Transverse colon (tissue), 4 donors: ENCODE data around the gene APBB2. TPM values are rescaled to one million over a fixed set of nuclear protein-coding genes. Genes with fewer than 3 reads are reported as not detected.

ENCODE experiments used
- DNase-seq: peaks from one replicate; pipeline ENCODE4 v3.0.0-alpha.2; 2019
- H3K27ac ChIP-seq, 4 donors: fragments of 200-600 bp; sonication (generic); 2 replicates each; pipeline ENCODE4 v1.5.1; 2016 to 2018; ENCODE audit warnings: inconsistent platforms in 4 of 4
- H3K27me3 ChIP-seq: fragments of 200-600 bp; sonication (generic); 2 replicates; pipeline ENCODE4 v1.5.1; 2017; ENCODE audit warnings: inconsistent platforms
- H3K36me3 ChIP-seq, 4 donors: fragments of 200-600 bp; sonication (generic); 2 replicates each; pipeline ENCODE4 v1.5.1; 2017 to 2019; ENCODE audit warnings: inconsistent platforms in 4 of 4
- H3K4me1 ChIP-seq, 4 donors: fragments of 200-600 bp; sonication (generic); 2 replicates each; pipeline ENCODE4 v1.5.1; 2017 to 2020; ENCODE audit warnings: inconsistent platforms in 4 of 4
- H3K4me3 ChIP-seq, 4 donors: fragments of 200-600 bp; sonication (generic); 1 replicate in 1 of 4; 2 replicates in 3 of 4; pipeline versions ENCODE4 v1.5.1 to v1.6.1; 2017 to 2019; ENCODE audit warnings: inconsistent platforms in 4 of 4
- H3K9me3 ChIP-seq, 2 donors: fragments of 200-600 bp; sonication (generic); 2 replicates each; pipeline ENCODE4 v1.5.1; 2017 to 2019; ENCODE audit warnings: inconsistent platforms in 2 of 2
- CTCF ChIP-seq, 5 experiments: fragments of 200-600 bp in 3 of 5; fragments of 450-650 bp in 2 of 5; sonication (generic) in 3 of 5; IDR thresholded peaks; 1 replicate in 2 of 5; 2 replicates in 3 of 5; pipeline ENCODE4 v1.5.1; 2016 to 2017; ENCODE audit warnings: antibody characterized with exemption in 5 of 5, inconsistent platforms in 3 of 5, mild to moderate bottlenecking in 2 of 5, moderate library complexity in 1 of 5
- EP300 ChIP-seq: sonication (generic); formaldehyde crosslinking; IDR thresholded peaks from one replicate; pipeline ENCODE4 v1.6.1; 2017; ENCODE audit warnings: antibody characterized with exemption, low read depth
- POLR2A ChIP-seq: fragments of 450-650 bp; IDR thresholded peaks from one replicate; pipeline ENCODE4 v1.6.1; 2016; ENCODE audit warnings: antibody characterized with exemption, mild to moderate bottlenecking, moderate library complexity
- POLR2AphosphoS5 ChIP-seq, 3 donors: sonication (generic); formaldehyde crosslinking; IDR thresholded peaks; one replicate each; pipeline ENCODE4 v1.6.1; 2016; ENCODE audit warnings: antibody characterized with exemption in 3 of 3
- WGBS, 2 donors: methylation state at CpG; one replicate each; pipeline ENCODE4 v1.1.5; 2018; ENCODE audit warnings: low coverage in 1 of 2; 5-methylcytosine and 5-hydroxymethylcytosine counted together
- in situ Hi-C, 4 donors: fragments of 200-750 bp; cut with MboI; loops; one replicate each; pipeline versions ENCODE4 v1.15.0 to v1.15.1; 2017; ENCODE audit warnings: low sequenced_read_pairs in 3 of 4, low pct_ligation_motif_present in 1 of 4, low pct_unique_long_range_greater_than_20kb in 1 of 4
- intact Hi-C: fragments of 100-400 bp; cut with DNase I; formaldehyde crosslinking; loops from one replicate; pipeline ENCODE4 v1.15.1; 2023; ENCODE audit warnings: low total_unique reads
- total RNA-seq, 4 donors: library from RNA; depleted of rRNA; stranded (reverse); fragments of >200 nt; gene quantifications; one replicate each; pipeline ENCODE4 v1.1.0, GENCODE V29; 2016

The APBB2 gene
- total RNA-seq, 4 donors from 2014 or later, result 37.1 to 138 (median 90.1) TPM

- intact Hi-C loops, result no loop called here
- Histone ChIP-seq H3K4me3 (no peak overlapping the region), H3K4me1 (no peaks in the 10 kb centered on the region), H3K9me3 (no peaks in the 10 kb centered on the region), H3K27ac (no peak overlapping the region), H3K27me3 (peaks cover 3% of the 10 kb centered on the region), H3K36me3 (no peaks in the 10 kb centered on the region)
- 78 to 81% methylated on average over 5 of the region's 5 CpGs for WGBS, 2 donors
- in situ Hi-C loops, result no loop called here
- DNase-seq, result no peak
- no peak for TF ChIP-seq POLR2AphosphoS5 (IDR thresholded peaks at IDR 0.05)
- no peak for TF ChIP-seq CTCF (IDR thresholded peaks at IDR 0.05)
- TF ChIP-seq POLR2A, result no peak
Observed at GRCh38 chr4:41232406-41232805, 18.1 kb upstream of the APBB2 start.

DNA sequence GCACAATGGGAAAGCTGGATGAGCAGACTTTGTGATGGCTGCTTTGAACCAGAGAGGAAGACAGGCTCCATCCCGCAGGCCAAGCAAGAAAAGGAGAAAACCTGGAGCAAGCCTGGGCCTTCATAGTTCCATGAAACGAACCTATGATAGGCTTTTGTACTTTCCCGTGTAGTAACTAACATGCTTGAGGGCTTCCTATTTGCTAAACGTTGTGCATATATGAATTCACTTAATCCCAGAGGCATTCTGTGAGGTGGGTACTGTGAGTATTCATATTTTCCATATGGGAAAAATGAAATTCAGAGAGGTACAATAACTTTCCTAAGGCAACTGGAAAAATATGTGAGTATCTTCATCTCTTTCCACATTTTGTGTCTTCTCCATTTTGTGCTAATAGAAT lies 13.6 kb upstream of the APBB2 start:
- H3K4me1 ChIP-seq, result no peaks in the 10 kb centered on the region
- no peaks in the 10 kb centered on the region for H3K36me3 ChIP-seq
- TF ChIP-seq CTCF (IDR thresholded peaks at IDR 0.05) (no peak), POLR2AphosphoS5 (IDR thresholded peaks at IDR 0.05) (no peak), EP300 (no peak), POLR2A (no peak)
- H3K27ac ChIP-seq, result no peak overlapping the region
- no peak for DNase-seq
- no peak overlapping the region for H3K4me3 ChIP-seq
- H3K27me3 ChIP-seq, result peaks cover 6% of the 10 kb centered on the region
- 84 to 86% methylated on average over 3 to 4 of the region's 4 CpGs for WGBS, 2 donors
- in situ Hi-C loops, result no loop called here
- intact Hi-C loops, result no loop called here
- no peaks in the 10 kb centered on the region for H3K9me3 ChIP-seq

DNA sequence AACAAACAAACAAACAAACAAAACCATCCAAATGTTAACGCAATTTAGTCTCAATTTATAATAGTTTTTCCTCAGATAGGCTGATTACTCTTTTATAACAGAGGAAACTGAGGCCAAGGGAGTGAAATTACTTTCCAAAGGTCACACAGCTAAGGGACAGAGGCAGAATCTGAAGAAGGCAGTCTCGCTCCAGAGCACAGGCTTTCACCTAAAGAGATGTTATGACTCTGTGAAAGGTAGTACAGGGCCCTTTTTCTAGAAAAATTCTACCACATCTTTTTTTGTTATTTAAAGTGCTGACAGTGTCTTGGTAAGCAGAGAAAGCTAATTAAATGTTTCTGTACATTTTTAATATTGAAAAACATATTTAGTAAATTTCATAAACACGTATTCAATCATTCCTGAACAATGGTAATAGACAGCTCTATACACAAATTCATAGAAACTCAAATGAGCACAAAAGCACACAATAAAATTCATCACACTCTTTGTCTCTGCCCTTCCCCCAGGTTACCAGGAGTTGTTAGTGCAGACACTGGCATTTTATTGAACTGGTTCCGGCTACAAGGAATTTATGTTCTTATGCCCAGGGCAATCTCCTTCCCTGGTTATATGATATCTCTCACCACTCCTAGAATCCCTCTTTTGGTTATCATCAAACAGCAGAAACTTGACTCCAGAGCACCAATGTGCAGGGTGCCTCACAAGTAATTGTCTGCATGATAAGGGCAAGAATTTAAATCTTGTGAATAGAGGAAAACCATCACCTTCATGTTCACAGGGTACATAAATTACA lies 7.7 kb upstream of the APBB2 start:
- no peaks in the 10 kb centered on the region for H3K9me3 ChIP-seq
- TF ChIP-seq POLR2A, result no peak
- TF ChIP-seq EP300, result no peak
- TF ChIP-seq CTCF (IDR thresholded peaks at IDR 0.05), result no peak
- no peak for TF ChIP-seq POLR2AphosphoS5 (IDR thresholded peaks at IDR 0.05)
- peaks cover 3% of the 10 kb centered on the region for H3K27me3 ChIP-seq
- in situ Hi-C loops (loop anchor here in 1 of 4 donors (25.0 kb wide), 1 partner anchor 235 kb away; no protein-coding TSS in a partner anchor), intact Hi-C loops (no loop called here)
- H3K4me3 ChIP-seq, result no peak overlapping the region
- no peak overlapping the region for H3K27ac ChIP-seq
- DNase-seq, result no peak
- 45 to 47% methylated on average over 3 to 4 of the region's 4 CpGs for WGBS, 2 donors
- no peaks in the 10 kb centered on the region for H3K36me3 ChIP-seq
- H3K4me1 ChIP-seq, result peaks cover 0 to 6% (median 2%) of the 10 kb centered on the region in 4 donors

DNA sequence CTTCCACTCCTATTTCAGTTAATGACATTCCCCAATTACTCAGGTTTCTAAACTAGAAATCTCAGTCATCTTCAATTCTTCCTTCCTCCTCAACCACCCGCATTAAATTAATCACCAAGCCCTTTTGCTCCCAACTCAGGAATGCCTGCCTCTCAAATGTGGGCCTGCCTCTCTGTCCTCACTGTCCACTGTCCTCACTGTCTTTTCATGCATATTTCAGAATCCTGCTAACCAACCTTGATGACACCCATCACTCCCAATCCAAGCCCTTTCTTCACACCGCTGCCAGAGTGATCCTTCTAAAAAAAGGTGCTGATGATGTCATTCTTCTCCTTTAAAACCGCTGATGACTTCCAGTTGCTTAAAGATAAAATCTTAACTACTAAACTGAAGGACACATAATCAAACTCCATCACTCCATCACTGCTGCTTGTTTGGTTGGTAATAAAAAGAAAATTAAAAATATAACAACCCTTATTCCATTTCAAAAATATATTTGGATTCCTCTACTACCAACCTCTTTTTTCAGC lies 5.1 kb upstream of the APBB2 start:
- in situ Hi-C loops, result loop anchor here (5.0 to 25.0 kb wide), 6 partner anchors 232 to 295 kb away; no protein-coding TSS in a partner anchor
- no peak for DNase-seq
- 84 to 94% methylated on average over 3 of the region's 3 CpGs for WGBS, 2 donors
- no peaks in the 10 kb centered on the region for H3K9me3 ChIP-seq
- peaks cover 3% of the 10 kb centered on the region for H3K27me3 ChIP-seq
- H3K4me1 ChIP-seq, result peaks cover 0 to 25% (median 11%) of the 10 kb centered on the region in 4 donors
- H3K27ac ChIP-seq, result no peak overlapping the region
- intact Hi-C loops, result loop anchor here (5.0 to 10.0 kb wide), 2 partner anchors 77 to 95 kb away; no protein-coding TSS in a partner anchor
- no peaks in the 10 kb centered on the region for H3K36me3 ChIP-seq
- H3K4me3 ChIP-seq, result no peak overlapping the region
- TF ChIP-seq CTCF (IDR thresholded peaks at IDR 0.05), result no peak
- no peak for TF ChIP-seq POLR2AphosphoS5 (IDR thresholded peaks at IDR 0.05)
- no peak for TF ChIP-seq EP300
- no peak for TF ChIP-seq POLR2A
